NT2/D1 (cell line): ENCODE results near the gene GDF9.

Experiments used
- YY1 ChIP-seq: IDR thresholded peaks from 2 replicates; pipeline ENCODE4 v1.6.1; 2011; ENCODE audit not compliant: insufficient read length, insufficient read depth
- ZNF274 ChIP-seq: IDR thresholded peaks from 2 replicates; pipeline ENCODE4 v1.6.1; 2011; ENCODE audit warnings: mild to moderate bottlenecking, low read depth, low read length

DNA sequence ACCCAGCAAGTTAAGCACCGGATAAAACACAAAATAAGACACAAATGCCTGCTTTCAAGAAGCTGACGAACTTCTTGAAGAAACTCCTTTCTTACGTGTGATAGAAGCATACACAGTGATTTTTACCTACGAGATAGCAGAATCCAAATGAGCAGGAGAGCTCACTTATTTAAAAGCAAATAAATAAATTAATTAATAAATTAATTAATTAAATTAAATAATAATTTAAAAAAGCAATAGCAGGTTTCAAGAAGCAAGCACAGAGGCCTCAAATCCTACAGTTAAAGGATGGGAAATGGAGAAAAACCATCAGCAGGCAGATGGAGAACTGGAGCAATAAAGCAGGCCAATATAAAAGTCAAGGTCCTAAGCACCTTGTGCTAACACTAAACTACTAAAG, 24.5 kb upstream of the GDF9 start:
- TF ChIP-seq YY1 = no peak
- no peak for TF ChIP-seq ZNF274
